HEK293T (cell line): Measurements from ENCODE around the gene GCDH.

Experiments
- ARNT ChIP-seq: fragments of 450-650 bp; IDR thresholded peaks from 2 replicates; pipeline ENCODE4 v1.6.1; 2017; ENCODE audit warnings: mild to moderate bottlenecking
- BHLHE40 ChIP-seq: fragments of 450-650 bp; IDR thresholded peaks from 2 replicates; pipeline ENCODE4 v1.6.1; 2016; ENCODE audit warnings: mild to moderate bottlenecking, moderate library complexity, borderline replicate concordance
- FOXK2 ChIP-seq: fragments of 450-650 bp; IDR thresholded peaks from 2 replicates; pipeline ENCODE4 v1.6.1; 2016; ENCODE audit warnings: mild to moderate bottlenecking
- FOXM1 ChIP-seq: fragments of 450-650 bp; IDR thresholded peaks from 2 replicates; pipeline ENCODE4 v1.6.1; 2017; ENCODE audit warnings: mild to moderate bottlenecking, borderline replicate concordance
- HDGF ChIP-seq: fragments of 450-650 bp; IDR thresholded peaks from 2 replicates; pipeline ENCODE4 v1.6.1; 2017; ENCODE audit warnings: antibody characterized with exemption, borderline replicate concordance
- NFRKB ChIP-seq: fragments of 450-650 bp; IDR thresholded peaks from 2 replicates; pipeline ENCODE4 v1.6.1; 2016; ENCODE audit warnings: mild to moderate bottlenecking, moderate library complexity
- SP1 ChIP-seq: fragments of 450-650 bp; IDR thresholded peaks from 2 replicates; pipeline ENCODE4 v1.6.1; 2017
- TARDBP ChIP-seq: fragments of 450-650 bp; IDR thresholded peaks from 2 replicates; pipeline ENCODE4 v1.6.1; 2016
- ZNF384 ChIP-seq: fragments of 450-650 bp; IDR thresholded peaks from 2 replicates; pipeline ENCODE4 v1.6.1; 2016

DNA sequence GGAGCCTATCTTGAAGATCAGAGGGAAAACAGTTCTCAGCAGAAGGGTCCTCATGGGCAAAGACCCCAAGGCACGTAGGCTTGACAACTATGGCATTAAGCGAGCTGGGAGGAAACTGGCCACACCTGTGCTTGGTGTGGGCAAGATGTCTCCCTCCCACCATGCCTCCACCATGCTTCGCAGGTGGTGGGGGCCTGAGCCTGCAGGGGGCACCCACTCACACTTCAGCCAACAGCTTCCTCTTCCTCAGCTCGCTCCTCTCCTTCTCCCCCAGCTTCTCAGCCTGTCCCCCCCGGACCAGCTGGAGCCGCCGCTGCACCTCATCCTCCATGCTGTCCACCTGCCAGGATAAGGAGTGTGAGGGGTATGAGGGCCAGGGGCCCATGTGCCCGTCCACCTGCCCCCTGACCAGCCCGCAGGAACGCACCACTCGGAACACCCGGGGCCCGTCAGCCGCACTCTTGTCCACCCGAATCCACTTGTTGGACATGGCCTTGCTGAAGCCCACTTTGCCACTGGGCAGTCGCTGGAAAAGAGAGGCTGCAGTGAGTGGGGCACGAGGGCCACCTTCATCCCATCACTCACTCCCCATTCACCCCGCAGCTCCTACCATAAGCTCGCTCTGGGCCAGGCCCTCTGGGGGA is 39.2 kb downstream of the GCDH start:
- TF ChIP-seq ARNT (no peak), NFRKB (no peak), FOXM1 (no peak), SP1 (no peak), TARDBP (no peak), BHLHE40 (no peak), FOXK2 (no peak), ZNF384 (no peak), HDGF (no peak)
